H1 (cell line): ENCODE results near the gene SCRN1. TPM values are rescaled to one million over a fixed set of nuclear protein-coding genes. Genes with fewer than 3 reads are reported as not detected.

Experiments
- CBX8 ChIP-seq: fragments of 300-800, 300-1000 bp; sonication (generic); IDR thresholded peaks from 2 replicates; pipeline ENCODE4 v1.7.1; 2016; ENCODE audit warnings: low read depth, low read length, borderline replicate concordance
- KDM4A ChIP-seq: IDR thresholded peaks from one replicate; pipeline ENCODE4 v1.7.1; 2012; ENCODE audit warnings: low read depth, mild to moderate bottlenecking, moderate library complexity, low read length, inconsistent platforms; ENCODE audit not compliant: severe bottlenecking
- POLR2AphosphoS5 ChIP-seq: IDR thresholded peaks from 2 replicates; pipeline ENCODE4 v1.6.1; 2011; ENCODE audit warnings: low read depth, low read length
- TAF1 ChIP-seq: IDR thresholded peaks from 2 replicates; pipeline ENCODE4 v1.6.1; 2011; ENCODE audit warnings: mild to moderate bottlenecking, low read depth, low read length
- TAF7 ChIP-seq: optimal IDR thresholded peaks from 2 replicates; pipeline ENCODE3; 2011; ENCODE audit warnings: low read depth, mild to moderate bottlenecking, inconsistent platforms, low read length, moderate library complexity, borderline replicate concordance
- TCF12 ChIP-seq: IDR thresholded peaks from 2 replicates; pipeline ENCODE4 v1.6.1; 2011; ENCODE audit warnings: low read depth, mild to moderate bottlenecking, low read length
- TEAD4 ChIP-seq: IDR thresholded peaks from 2 replicates; pipeline ENCODE4 v1.6.1; 2012; ENCODE audit warnings: low read depth, low read length, inconsistent platforms, mixed read lengths
- ZNF274 ChIP-seq: IDR thresholded peaks from 2 replicates; pipeline ENCODE4 v1.7.0; 2012; ENCODE audit warnings: low read length, borderline replicate concordance; ENCODE audit errors: extremely low read depth
- polyA plus RNA-seq, 7 experiments: library from polyadenylated mRNA; depleted of rRNA in 3 of 7; stranded (reverse) in 5 of 7; unstranded in 2 of 7; fragments of >200 nt in 5 of 7; fragments of 200-250 nt in 2 of 7; gene quantifications; 1 replicate in 5 of 7; 2 replicates in 1 of 7; 4 replicates in 1 of 7; pipeline versions ENCODE4 v1.2.1 to v1.2.3, GENCODE V29; 2011 to 2013; ENCODE audit warnings: missing spikeins in 2 of 7, mixed read lengths in 2 of 7
- total RNA-seq: library from RNA; stranded (reverse); fragmentation: NEBNext Ultra II Directional; extraction: Animal tissue kit (Norgen Biotek cat#: 25700); gene quantifications from 2 replicates; pipeline ENCODE4 v1.2.1, GENCODE V29; 2021

Gene SCRN1
- total and polyA plus RNA-seq, 2 of the 8 experiments (the other 6 are each of a cell fraction or from before 2014, with no cell fraction given), result 36.0 to 75.8 TPM

GRCh38 chr7:29976673-29977415 is 12.8 kb downstream of the SCRN1 start (continued):
- TF ChIP-seq KDM4A, result no peak
- no peak for TF ChIP-seq TAF7
- TF ChIP-seq POLR2AphosphoS5, result no peak
- TF ChIP-seq ZNF274, result no peak
- no peak for TF ChIP-seq TAF1
- no peak for TF ChIP-seq TEAD4
- TF ChIP-seq CBX8, result no peak
- TF ChIP-seq TCF12, result no peak
